A549 (cell line): Measurements from ENCODE around the gene ASB16.

Experiments used
- CTCF ChIP-seq: fragments of >200 bp; sonication (Bioruptor Twin); formaldehyde crosslinking; IDR thresholded peaks from 3 replicates; pipeline ENCODE4 v1.5.1; 2016
- EHF ChIP-seq: fragments of 250-450 bp; sonication (Bioruptor Pico); IDR thresholded peaks from 2 replicates; pipeline ENCODE4 v1.5.0; 2020; ENCODE audit warnings: mild to moderate bottlenecking
- EHMT2 ChIP-seq: fragments of 200-600 bp; sonication (generic); IDR thresholded peaks from 2 replicates; pipeline ENCODE4 v1.6.1; 2016; ENCODE audit warnings: antibody characterized with exemption, low read depth, mild to moderate bottlenecking, moderate library complexity
- EP300 ChIP-seq, 2 experiments: fragments of >200 bp; sonication (Bioruptor Twin); formaldehyde crosslinking; IDR thresholded peaks; 2 replicates in 1 of 2; 3 replicates in 1 of 2; pipeline ENCODE4 v1.6.1; 2016 to 2017
- HEYL ChIP-seq: fragments of 250-450 bp; sonication (Bioruptor Pico); IDR thresholded peaks from 2 replicates; pipeline ENCODE4 v1.8.0; 2021; ENCODE audit warnings: mild to moderate bottlenecking, moderate library complexity
- JUN ChIP-seq, 2 experiments: fragments of >200 bp; sonication (Bioruptor Twin); formaldehyde crosslinking; IDR thresholded peaks; 2 replicates in 1 of 2; 3 replicates in 1 of 2; pipeline ENCODE4 v1.6.1; 2016 to 2017
- MAX ChIP-seq: IDR thresholded peaks from 2 replicates; pipeline ENCODE4 v1.6.1; 2012
- MAZ ChIP-seq: fragments of 150-350 bp; IDR thresholded peaks from 2 replicates; pipeline ENCODE4 v1.6.1; 2014; ENCODE audit warnings: antibody characterized with exemption, low read depth, low read length, borderline replicate concordance
- POLR2A ChIP-seq: IDR thresholded peaks from 2 replicates; pipeline ENCODE4 v1.6.1; 2012; ENCODE audit warnings: mild to moderate bottlenecking, low read length
- POLR2AphosphoS2 ChIP-seq: conservative IDR thresholded peaks from 2 replicates; pipeline ENCODE4 v1.6.1; 2012; ENCODE audit warnings: low read length, improper control_type of control experiment, inconsistent platforms
- SMC3 ChIP-seq: fragments of >200 bp; sonication (Bioruptor Twin); formaldehyde crosslinking; IDR thresholded peaks from 3 replicates; pipeline ENCODE4 v1.6.1; 2018; ENCODE audit warnings: inconsistent platforms
- USF2 ChIP-seq: fragments of 450-650 bp; IDR thresholded peaks from 2 replicates; pipeline ENCODE4 v1.6.1; 2014; ENCODE audit warnings: antibody characterized with exemption

- no peak for TF ChIP-seq MAX
- TF ChIP-seq SMC3: no peak
- no peak for TF ChIP-seq HEYL (CRISPR knock-in tag)
- no peak for TF ChIP-seq USF2
- no peak for TF ChIP-seq POLR2A
- TF ChIP-seq EP300 (IDR thresholded peaks at IDR 0.05): no peak
- no peak for TF ChIP-seq POLR2AphosphoS2
- no peak for TF ChIP-seq CTCF
- TF ChIP-seq MAZ: no peak
- no peak for TF ChIP-seq EHMT2
- no peak for TF ChIP-seq JUN (IDR thresholded peaks at IDR 0.05)
- TF ChIP-seq EHF (CRISPR knock-in tag): no peak
Measured at GRCh38 chr17:44174427-44174826, 3.9 kb downstream of the ASB16 start.
